ENCODE measurements around the gene SLC22A2. TPM values are rescaled to one million over a fixed set of nuclear protein-coding genes. Genes with fewer than 3 reads are reported as not detected.

Gene SLC22A2
- total RNA-seq, 1 donor from 2014 or later, result not detected

DNA sequence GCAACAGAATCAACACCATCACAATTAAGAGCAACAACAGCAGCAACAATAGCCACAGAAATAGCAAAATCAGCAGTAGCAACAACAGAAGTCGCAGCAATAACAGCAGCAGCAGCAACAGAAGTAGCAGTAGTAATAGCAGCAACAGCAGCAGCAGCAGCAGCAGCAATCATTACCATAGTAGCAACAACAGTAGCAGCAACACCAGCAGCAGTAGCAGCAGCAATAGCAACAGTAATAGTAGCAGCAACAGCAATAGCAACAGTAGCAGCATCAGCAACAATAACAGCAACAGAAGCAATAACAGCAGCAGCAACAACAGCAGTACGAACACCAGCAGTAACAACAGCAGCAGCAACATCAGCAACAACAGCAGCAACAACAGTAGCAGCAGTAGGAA, 39.8 kb downstream of the SLC22A2 start:
- DNase-seq (ENCODE audit: low spot score), result no peak

DNA sequence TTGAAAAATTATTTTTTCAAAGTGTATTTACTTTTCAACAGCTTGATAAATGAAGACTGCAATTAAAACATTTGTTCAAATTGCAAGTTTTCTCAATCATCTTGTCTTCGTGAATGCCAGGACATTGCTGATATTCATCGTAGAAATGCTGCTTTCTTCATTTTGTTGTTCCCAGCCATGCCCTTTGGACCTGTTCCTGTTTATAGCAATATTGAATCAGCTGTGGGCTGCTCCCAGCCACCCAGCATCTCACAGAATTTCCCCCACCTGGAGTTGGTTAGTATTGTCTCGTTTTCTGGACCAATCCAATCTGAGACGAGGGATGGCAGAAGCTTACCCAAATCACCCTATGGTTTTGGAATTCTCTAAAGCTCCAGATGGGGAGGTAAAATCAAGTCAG, 40.8 kb downstream of the SLC22A2 start:
- DNase-seq (ENCODE audit: low spot score), result no peak

DNA sequence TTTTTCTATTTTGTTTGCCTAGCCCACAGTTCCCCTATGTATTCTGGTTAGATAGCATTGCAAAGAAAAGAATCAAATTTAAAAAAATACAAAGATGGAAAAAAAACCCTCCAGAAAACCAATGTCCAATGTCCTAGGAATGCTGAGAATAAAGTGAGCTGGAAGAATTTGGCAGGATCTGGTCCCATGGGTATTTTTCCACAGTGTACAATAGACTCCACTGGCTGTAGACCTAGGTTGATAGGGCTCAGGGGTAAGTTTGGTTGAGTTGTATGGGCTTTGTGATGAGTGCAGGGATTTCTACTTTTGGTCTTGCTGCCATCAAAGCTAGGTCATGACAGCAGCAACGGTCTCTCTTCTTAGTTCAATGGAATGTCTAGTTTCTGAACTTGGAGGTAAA, 41.5 kb downstream of the SLC22A2 start:
- DNase-seq (ENCODE audit: low spot score), result no peak

DNA sequence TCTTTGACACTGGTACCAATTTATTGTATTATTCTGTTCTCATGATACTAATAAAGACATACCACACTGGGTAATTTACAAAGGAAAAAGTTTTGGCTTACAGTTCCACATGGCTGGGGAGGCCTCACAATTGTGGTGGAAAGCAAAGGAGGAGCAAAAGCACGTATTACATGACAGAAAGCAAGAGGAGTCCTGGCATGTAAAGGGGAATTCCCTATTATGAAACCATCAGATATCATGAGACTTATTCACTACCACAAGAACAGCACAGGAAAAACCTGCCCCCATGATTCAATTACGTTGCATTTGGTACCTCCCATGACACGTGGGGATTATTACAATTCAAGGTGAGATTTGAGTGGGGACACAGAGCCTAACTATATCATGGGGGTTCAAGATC, 43.4 kb downstream of the SLC22A2 start:
- no peak for DNase-seq (ENCODE audit: low spot score)

DNA sequence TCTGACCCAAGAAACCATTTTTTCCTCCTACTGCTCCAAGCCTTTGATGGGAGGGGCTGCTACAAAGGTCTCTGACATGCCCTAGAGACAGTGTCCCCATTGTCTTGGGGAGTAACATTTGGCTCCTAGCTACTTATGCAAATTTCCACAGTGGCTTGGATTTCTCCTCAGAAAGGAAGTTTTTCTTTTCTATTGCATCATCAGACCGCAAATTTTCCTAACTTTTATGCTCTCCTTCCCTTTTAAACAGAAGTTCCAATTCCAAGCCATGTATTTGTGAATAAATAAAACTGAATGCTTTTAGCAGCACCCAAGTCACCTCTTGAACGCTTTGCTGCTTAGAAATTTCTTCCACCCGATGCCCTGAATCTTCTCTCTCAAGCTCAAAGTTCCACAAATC, 51.0 kb downstream of the SLC22A2 start:
- no peak for DNase-seq (ENCODE audit: low spot score)

DNA sequence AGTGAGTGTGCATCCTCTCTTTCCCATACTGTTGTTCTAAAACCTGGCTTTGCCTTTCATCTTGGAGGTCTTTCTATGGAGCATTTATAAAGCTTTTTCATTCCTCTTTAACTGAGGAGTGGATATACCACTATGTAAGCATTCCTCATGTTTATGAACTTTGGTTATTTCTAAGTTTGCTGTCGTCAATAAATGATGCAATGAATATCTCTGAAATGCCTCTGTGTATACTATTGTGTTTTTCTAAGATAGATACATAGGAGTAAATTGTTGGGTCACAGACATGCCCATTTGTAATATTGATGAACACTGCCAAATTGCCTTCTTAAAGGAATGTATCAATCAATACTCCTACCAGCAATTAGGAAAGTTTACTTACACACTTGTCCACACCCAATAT, 53.9 kb downstream of the SLC22A2 start:
- DNase-seq (ENCODE audit: low spot score), result no peak

DNA sequence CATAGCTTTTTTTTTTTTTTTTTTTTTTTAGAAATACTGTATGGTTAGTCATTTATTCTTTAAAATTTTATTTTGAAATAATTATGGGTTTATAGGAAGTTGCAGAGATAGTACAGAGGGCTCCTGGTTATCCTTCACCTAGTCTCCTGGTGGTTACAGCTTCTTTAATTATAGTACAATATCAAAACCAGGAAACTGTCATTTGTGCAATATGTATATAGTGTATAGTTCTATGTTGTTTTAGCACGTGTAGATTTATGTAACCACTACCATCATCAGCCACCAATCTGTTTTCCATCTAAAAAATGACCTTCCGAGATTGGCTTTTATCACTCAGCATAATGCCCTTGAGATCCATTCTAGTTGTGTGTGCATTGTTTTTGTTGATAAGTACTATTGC, 54.7 kb downstream of the SLC22A2 start:
- no peak for DNase-seq (ENCODE audit: low spot score)

DNA sequence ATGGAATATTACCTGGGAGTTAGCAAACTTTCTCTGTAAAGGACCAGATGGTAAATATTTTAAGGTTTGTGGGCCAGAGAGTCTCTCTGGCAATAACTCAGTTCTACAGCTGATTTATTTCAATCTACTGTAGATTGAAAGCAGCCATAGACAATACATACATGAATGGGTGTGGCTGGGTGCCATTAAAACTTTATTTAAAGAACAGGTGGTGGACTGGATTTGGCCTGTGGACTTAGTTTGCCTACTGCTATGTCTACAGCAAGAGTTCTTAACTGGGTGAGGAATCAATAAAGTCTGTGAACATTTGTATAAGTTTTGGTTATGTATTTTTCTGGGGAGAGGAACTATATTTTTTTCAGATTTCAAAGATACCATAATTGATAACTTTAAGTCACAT, 55.1 kb downstream of the SLC22A2 start:
- no peak for DNase-seq (ENCODE audit: low spot score)

DNA sequence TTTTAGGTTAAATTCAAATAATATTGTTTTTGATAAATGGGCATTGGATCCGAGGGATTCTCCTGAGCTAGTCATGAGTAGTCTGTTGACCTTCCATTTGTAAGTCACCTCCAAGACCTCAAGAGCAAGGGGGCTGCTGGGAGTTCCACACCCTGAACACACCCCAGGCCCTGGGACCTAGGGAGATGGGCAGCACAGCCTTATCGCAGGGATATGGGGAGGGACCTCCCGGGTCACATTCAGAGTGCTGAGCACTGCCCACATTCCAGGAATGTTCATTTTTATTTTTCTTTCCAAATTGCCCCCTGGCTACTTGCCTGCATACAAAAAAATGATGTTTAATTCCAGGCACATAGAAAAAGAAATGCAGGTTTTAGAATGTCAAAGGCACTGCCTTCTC, 55.5 kb downstream of the SLC22A2 start:
- DNase-seq (ENCODE audit: low spot score), result no peak

DNA sequence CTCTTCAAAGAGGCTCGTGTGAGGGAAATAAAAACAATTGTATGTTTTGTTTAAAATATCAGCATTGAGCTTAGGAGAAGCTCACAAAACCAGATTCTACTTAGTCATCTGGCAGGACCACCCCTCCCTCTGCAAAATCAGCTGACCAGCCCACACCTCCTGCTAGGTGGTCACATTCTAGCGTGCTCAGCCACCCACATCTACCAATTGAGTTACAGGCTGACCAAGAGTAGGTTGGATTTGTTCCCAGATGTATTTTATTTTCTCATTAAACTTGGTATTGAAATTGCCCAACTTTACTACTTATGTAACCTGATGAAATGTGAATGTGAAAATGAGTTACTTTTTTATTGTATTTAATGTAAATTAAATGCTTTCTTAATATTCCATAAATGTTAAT, 56.2 kb downstream of the SLC22A2 start:
- DNase-seq (ENCODE audit: low spot score), result no peak

DNA sequence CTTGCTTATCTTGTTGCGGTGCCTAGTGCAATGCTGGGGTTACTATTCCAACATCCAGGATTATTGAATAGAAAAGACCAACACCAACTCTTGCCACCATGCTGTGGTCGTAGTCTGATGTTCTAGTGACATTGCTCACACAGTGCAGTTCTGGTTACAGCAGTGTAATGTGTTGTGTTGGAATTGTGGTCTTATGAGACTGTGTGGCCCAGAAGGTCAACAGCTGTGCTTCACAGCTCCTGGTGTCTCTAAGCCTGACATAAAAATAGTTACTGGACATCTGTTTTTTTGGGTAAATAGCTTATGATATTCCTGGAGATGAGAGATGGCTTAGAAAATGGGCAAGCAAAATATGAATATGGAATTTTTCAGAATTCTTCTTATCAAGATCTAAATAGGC, 57.6 kb downstream of the SLC22A2 start:
- no peak for DNase-seq (ENCODE audit: low spot score)

DNA sequence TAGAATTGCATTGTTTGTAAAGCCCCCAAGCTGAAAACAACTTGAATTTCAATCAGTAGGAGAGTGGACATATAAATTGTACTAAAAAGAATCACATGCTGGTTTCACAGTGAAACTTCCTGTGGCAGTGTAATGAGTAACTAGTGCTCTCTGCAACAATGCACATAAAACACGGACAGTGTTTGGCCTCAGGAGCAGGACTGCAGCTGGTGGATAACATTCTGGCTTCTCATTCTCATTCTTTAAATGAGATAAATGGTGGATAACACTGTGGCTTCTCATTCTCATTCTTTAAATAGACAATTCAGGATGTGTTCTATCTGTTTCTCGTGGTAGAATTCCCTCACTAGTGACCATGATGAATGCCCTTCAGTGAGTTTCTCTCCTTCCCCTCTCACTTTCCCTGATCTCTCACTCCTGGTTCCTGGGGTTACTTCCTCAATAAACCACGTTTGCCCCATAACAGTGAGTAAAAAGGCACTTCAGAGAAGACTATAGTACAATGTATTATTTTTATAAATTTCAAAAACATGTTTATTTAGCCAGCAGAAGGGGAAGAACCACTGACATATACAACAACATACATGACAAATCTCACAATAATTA, 59.9 kb downstream of the SLC22A2 start:
- no peak for DNase-seq (ENCODE audit: low spot score)

DNA sequence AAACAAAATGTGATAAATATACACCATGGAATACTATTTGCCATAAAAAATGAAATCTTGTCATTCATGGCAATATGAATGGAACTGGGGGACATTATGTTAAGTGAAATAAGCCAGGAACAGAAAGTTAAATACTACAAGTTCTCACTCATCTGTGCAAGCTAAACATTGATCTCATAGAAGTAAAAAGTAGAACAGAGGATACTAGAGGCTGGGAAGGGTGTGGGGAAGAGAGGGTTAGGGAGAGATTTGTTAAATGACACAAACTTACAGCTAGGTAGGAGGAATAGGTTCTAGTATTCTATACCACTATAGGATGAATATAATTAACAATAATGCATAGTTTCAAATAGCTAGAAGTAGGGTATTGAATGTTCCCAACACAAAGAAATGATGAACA, 61.0 kb downstream of the SLC22A2 start:
- no peak for DNase-seq (ENCODE audit: low spot score)

DNA sequence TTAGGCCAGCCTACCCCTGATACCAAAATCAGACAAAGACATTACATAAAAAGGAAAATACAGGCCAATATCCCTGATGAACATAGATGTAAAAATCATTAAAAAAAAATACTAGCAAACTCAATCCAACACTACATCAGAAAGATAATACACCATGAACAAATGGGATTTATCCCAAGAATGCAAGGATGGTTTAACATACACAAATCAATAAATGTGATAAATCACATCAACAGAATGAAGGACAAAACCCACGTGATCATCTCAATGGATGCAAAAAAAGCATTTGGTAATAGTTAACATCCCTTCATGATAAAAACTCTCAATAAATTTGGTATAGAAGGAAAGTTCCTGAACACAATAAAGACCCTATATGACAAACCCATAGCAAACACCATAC, 63.8 kb downstream of the SLC22A2 start:
- no peak for DNase-seq (ENCODE audit: low spot score)

DNA sequence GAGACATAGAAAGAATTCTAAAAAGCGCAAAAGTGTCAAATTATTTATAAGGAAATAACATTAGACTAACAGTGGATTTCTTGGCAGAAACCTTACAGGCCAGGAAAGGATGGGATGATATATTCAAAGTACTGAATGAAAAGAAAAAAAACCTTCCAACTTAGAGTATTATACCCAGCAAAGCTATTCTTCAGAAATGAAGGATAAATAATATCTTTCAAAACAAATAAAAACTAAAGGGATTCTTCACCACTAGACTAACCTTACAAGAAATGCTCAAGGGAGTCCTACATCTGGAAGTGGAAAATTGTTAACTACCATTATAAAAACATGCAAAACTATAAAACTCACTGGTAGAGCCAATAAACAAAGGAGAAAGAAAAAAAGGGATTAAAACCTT, 65.8 kb downstream of the SLC22A2 start:
- DNase-seq (ENCODE audit: low spot score), result no peak

DNA sequence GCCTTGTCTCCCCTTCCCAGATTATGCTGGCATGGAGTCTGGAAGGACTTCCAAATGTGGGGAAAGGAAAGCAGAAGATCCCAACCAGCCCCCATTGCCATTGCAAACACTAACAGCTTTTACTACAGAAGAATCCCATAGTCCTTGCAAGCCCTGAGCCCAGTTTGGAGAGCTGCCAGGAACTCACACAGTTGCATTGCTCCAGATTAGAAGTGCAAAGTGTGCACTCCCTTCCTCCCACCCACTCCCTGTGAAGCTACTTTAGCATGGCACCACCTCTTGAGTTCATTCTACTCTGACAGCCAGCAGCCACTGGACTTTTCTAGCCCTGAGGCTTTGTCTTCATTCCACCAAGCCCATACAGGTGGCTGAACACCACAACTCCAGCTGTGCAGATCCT, 67.6 kb downstream of the SLC22A2 start:
- DNase-seq (ENCODE audit: low spot score), result no peak

DNA sequence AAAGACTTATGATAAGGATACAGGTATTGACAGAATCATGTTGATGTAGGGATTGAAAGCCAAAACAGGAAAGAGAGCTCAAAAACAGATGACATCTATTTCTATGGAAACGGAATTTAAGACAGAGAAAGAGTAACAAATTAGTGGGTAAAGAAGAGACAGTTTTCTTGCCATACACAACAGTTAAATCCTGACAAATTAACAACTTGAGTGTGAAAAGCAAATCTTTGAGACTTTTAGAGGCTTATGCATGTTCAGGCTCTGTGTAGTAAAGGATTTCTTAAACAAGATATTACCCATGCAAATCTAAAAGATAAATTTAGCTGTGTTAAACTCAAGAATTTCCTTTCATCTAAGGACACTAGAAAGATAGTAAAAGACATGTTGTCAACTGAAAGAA, 68.5 kb downstream of the SLC22A2 start:
- DNase-seq (ENCODE audit: low spot score), result no peak

DNA sequence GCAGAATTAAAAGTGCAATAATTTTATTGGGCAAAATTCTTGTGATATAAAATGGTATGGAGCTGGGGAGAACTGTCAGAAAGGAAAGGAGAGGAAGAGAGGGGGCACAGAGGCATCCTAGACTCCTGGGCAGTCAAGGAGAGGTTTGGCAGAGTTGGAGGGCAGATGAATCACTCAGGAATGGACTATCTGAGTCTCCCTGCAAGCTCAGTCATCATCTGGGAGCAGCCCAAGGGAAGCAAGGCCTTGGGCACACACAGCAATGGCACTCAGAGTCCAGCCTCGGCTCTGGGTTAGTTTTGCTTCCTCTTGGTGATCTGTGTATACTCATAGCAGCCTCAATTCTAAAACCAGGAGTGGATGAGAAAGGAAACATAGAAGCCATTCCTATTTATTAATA, 69.8 kb downstream of the SLC22A2 start:
- no peak for DNase-seq (ENCODE audit: low spot score)

DNA sequence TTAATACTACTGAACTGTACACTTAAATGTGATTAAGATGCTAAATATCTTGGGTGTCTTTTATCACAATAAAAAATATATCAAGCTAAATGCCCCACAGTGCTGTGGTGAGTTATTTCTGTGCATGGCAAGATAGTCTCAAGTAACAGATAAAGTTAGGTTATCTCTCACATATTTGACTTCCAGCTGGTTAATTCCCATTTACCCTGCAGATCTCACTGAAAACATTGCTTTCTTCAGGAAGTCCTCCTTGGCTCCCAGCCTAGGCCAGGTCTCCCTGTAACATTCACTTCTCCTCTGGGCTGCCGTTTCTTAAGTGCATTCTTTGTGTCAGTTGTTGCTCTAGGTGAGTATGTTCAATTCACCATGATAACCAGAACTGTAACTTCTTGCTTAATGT, 77.9 kb downstream of the SLC22A2 start:
- no peak for DNase-seq (ENCODE audit: low spot score)

DNA sequence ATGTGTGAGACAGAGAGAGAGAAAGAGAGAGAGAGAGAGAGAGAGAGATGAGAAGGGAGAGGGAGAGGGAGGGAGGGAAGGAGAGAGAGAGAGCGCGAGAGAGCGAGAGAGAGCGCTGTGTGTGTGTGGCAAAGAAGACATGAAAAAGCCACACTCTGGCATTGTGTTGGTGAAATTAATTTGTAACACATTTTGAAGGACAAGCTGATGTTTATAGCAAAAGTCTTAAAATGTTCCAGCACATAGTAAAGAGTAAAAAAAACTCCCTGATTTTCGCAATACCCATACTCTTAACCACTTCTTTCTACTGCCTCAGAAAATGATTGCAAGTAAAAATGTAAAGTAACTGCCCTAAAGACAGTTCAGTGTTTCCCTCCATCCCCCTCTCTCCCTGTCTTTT, 80.3 kb downstream of the SLC22A2 start:
- no peak for DNase-seq (ENCODE audit: low spot score)

DNA sequence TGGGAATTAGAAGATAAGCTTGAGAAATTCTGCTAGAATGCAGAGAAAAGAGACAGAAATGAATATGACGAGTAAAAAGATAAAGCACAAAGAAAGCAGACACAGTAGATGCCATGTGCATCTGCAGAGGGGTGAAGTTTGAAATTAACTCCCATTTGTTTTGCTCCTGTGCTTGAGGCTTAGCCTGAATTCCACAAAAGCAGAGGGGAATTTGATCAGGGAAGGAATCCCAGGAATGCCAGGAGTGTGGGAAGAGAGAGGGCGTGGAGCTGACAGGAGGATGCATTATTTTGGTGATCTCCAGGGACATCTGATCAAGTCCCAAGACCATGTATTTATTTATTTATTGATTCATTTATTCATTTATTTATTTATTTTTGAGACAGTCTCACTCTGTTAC, 81.4 kb downstream of the SLC22A2 start:
- no peak for DNase-seq (ENCODE audit: low spot score)

DNA sequence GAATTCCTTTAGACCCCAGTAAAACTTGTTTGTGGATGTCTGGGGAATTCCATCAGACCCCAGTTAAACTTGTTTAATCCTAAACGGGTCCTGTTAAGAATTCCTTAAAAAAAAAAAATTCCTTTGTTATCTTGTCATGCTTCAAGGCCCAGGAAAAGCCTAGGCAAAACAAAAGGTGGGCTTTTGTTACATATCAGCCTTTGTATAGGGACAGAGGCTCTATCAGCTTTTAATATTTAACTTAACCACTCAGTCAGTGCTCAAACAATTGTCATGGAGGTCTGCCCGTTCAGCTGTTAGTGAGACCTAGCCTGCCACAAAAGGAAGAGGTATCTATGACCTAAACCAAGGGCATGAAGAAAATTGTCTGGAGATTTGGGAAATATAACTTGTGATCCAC, 83.9 kb downstream of the SLC22A2 start:
- no peak for DNase-seq (ENCODE audit: low spot score)

DNA sequence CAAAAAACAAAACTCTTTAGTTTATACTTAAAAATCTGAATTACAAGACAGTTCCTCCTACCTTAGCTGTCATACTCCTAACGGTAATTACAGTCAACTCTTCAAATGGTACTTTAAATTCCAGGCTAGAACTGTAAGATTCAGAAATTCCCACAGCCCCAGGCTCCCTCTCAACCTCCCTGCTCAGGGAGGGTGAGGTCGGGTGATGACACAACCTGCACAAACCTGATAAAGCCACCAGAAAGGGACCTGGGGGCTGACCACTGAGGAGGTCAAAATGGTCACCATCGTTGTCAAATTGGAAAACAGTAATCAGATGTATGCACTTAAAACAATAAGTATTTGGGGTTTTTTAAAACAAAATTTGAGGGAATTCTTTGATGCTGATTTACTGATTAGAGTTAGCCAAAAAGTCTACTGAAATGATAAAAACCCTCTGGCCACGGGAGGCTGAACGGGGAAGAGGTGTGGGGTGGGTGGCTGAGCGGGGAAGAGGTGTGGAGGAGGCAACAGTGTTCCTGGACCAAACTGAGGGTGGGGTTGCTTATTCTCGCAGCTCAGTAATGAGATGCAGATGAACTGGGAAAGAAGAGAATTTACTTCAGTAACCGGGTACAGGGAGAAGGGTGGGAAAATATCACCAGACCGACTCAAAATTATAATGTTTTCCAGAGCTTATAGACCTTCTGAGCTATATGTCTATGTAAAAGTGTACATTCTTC, 84.7 kb downstream of the SLC22A2 start:
- no peak for DNase-seq (ENCODE audit: low spot score)

DNA sequence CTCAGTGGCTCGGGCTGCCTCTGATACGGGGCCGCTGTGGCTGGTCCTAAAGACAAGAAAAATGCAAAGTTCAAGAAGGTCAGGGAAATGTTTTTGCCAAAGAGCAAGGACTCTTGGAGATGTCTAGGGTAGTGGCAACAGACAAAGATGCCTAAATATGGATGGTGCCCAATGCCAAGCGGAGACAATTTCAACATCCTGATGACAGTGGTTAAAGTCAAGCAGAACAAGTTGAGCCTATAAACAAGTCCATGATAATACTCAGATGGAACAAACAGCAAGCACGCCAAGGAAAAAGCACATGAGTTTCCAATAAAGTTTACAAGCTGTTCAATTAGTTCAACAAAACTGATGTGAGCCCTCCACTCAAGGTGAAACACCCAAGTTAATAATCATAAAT, 85.9 kb downstream of the SLC22A2 start:
- DNase-seq (ENCODE audit: low spot score), result no peak
